HG02798 (cell line): Measurements from ENCODE around the gene RREB1.
"Not testable (repeated sequence)": the region's sequence is repeated elsewhere in the genome, so short reads cannot be mapped to it uniquely, and the experiment has no call there.

Experiments used
- ATAC-seq: cut with Tn5 transposase; IDR thresholded peaks from one replicate; pipeline ENCODE4 v1.9.1; 2021; ENCODE audit warnings: mild to moderate bottlenecking; ENCODE audit not compliant: unreplicated experiment, poor library complexity

Gene RREB1

DNA sequence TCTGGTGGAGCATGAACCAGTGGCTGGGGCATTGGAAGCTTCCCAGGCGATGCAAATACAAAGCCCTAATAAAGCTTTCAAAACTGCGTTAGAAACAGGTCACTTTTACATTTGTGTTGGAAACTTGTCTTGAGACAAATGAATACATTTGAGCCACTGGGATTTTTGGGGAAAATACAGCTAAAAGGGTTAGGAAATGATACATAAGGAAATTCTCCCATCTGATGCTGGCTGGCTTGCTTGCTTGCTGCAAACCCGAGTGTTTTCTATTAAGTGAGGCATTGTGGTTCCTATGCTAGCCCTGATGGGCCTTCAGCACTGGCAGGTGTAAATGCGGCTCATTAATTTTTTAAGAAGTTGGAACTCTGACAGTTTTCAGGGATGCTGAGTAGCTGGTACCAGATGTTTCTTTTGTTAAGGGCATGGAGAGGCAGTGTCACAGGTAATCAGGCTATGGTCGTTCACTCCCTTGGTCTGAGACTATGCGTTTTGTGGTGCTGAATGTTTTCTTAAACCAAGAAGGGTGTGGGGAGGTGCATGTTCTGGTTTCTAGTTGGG lies 35.2 kb downstream of the RREB1 start:
- ATAC-seq, result no peak

DNA sequence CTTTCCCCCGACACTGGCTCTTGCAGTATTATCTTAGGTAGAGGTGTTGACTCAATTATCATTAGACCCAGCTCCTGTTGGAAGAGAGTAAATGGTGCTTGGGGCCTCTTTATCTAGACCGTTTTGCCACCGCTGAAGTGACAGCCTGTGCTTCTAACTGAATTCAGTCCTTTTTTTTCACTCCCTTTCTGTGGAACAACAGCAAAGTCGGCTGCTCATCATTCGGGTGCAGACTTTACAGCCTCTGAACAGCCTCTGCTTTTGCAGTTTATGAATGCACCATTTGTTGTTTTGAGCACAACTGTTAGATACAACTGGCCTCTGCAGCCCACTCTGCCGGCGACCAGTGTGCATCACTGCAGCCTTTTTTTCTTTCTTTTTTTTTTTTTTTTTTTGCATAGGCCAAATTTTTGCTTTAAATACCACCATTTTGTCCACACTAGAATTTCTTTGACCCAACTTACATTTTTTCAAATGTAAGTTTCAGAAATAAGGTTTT lies 35.8 kb downstream of the RREB1 start:
- no peak for ATAC-seq

- ATAC-seq, result no peak
These were observed 37.3 kb downstream of the RREB1 start for GRCh38 chr6:7144872-7145584.

DNA sequence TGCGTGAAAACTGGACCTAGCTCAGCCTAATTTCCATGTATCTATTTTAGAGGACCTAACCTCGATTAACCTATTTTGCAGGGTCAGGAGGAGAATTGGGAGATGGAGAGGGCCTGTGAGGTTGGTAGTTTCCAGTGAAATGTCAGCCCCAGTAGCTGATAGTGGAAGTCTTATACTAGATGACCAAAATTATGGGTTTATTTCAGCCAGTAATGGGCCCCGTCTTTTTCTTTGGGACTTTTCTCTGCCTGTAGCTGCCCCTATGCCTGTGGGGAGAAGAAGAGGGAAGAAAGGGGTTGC lies 37.8 kb downstream of the RREB1 start:
- no peak for ATAC-seq

DNA sequence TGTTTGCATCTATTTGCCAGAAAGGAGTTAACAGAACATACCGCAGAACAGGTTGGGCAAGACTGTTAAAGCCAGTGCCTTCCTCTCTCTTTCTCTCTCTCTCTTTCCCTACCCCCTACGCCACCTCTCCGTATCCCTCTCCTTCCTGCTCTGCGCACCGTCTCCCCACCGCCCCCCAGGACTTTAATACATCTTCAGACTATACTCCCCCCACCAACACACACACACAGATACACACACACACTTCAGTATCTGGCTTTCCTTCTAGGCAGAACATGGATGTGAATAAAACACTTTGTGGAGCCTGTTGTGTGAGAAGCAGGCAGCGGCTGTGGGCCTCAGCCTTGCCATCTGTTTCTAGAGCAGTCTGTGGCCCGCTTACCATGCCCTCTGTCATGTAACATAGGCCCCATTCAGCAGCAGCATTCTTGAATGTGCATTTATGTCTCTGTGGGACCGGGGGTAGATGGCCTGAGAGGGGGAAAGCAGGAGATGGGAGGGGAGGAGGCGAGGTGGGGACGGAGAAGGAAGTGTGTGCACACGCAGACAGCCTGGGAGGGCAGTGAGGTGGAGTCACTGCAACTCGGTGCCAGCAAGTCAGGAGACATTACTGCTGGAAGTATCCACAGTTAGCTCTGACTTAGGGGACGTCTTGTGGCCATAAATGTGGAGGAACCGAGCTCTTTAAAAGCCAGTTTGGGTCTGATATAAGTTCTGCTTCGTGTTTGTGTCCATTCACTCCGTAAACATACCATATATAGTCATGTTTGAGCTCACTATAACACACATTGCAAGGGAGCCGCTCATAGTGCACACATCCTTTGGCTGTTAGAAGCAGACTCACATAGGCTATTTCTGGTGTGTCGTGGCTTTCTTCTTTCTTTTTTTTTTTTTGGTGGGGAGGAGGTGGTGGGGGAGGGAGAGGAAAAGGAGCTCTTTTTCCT lies 38.4 kb downstream of the RREB1 start:
- peak; percentile 63 for ATAC-seq

DNA sequence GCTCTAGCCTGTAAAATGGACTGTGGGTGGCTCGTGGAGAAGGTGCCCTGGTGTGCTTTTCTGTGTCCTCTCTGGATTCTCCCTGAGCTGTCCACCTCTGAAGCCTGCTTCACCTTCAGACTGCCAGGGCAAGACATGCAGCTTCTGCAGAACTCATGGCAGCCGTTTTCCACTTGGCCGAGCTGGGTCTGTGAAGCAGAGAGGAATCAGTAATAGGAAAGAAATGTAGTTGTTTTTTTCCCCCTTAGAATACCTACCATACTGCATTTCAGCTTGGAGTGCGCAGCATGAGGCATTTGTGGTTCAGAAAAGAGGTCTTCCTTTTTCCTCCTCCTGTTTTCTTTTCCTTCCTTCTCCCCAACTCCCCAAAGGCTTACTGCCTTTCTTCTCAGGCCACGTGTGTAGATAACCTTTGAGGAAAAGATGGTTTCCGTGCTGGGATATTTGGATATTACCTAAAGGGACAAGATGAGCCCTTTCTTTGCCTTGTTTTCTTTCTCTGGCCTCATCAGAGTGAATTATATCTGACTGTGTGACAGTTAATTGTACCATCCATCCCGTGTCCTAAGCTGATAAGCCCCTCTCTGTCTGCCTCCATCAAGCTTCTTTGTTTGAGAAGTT lies 39.4 kb downstream of the RREB1 start:
- ATAC-seq, result no peak

- no peak for ATAC-seq
These were observed 40.5 kb downstream of the RREB1 start for GRCh38 chr6:7148100-7148822.

DNA sequence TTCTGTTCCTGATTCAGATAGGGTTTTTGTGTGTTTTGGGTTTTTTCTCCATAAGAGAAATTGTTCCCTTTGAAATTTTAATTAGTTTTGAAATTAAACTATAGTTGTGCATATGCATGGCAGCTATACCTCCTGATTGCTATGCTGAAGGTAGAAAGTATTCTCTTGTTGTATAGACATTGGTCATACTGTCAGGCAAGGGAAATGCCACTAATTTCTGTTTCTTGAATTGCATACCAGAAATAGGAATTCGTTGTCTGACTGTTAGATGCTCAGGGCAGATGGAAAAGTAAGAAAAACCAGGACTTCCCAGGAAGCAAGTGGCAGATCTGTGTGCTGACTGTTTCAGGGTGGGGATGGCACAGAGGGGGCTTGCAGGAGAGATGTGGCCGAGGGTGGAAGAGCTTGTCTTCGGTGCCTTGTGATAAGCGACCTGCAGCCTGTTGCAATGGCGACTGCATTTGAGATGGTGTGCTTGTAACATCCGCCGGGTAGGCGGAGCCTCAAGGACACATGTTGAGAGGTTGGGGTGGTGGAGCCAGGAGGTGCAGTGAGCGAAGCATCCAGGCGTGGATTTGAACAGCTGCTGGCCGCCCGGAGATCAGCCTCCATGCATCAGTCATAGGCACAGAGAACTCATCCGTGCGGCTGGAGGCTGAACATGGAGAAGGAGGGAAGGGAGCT lies 42.8 kb downstream of the RREB1 start:
- no peak for ATAC-seq

DNA sequence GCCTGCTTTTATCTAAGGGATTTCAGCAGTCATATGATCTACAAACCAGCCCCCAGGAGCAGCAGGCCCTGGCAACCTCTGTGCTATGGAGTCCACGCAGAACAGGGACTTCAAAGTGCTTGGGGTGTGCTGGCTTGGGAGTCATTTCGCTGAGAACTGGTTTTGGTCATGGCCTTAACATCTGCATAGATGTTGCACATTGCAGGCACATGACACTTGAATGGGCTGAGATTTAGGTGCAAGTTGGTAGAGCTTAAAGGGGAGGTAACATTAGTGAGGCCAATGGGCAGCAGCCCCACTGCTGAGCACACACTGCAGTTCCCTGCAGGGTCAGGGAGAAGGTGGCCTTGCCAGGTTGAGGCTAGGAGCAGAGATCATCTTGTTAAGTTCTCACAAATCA lies 43.6 kb downstream of the RREB1 start:
- no peak for ATAC-seq

- ATAC-seq, result no peak
These were observed 44.7 kb downstream of the RREB1 start for GRCh38 chr6:7152462-7152861.

DNA sequence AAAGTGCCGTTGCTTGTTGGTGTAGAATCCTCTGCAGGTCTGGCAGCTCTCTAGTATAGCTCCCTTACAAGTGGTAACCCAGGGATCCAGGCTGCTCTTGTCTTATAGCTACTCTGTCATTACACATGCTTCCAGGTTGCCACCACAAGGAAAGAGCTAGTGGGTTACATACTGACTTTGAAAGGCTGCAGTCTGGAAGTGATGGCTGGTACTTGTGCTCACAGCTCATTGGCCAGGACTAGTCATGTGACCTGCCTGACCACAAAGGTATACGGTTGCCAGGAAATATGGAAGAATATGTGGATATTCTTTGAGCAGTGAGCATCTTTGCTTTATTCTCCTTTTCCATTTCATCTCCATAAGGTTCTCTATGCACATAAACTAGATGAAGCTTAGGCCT lies 46.0 kb downstream of the RREB1 start:
- no peak for ATAC-seq

DNA sequence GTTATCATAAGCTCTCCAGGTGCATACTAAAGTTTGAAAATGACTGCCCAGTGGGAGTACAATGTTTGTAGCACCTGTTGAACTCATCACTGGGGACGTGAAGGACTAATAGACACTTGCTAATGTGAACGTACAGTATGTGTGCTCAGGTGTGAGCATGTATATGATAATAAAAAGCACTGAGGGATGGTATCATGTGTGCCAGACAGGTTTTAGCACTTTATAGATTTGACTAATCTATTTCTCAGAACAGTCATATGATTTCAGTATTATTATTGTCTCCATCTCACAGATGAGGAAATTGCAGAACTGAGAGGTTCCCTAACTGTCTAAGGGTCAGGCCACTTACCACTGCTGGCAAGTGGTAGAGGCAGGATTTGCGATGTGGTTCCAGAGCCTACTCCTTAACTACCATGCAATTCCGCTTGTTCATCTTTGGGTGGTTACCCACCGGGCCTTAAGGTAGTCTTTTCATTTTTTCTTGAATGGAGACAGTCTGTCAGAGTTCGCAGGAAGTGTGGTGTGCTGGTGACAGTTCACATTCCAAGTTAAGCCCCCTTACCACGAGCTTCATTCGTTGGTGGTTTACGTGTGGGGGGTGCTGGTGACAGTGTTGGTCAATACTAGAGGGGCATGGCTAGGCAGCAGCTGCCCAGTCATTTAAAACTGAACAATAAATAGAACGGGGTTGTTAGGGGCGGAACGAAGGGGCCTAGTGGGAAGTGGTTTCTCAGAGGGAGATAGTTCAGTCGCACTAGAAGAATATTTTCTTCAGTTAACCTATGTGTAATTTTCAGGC lies 46.8 kb downstream of the RREB1 start:
- ATAC-seq, result peak; percentile 70

DNA sequence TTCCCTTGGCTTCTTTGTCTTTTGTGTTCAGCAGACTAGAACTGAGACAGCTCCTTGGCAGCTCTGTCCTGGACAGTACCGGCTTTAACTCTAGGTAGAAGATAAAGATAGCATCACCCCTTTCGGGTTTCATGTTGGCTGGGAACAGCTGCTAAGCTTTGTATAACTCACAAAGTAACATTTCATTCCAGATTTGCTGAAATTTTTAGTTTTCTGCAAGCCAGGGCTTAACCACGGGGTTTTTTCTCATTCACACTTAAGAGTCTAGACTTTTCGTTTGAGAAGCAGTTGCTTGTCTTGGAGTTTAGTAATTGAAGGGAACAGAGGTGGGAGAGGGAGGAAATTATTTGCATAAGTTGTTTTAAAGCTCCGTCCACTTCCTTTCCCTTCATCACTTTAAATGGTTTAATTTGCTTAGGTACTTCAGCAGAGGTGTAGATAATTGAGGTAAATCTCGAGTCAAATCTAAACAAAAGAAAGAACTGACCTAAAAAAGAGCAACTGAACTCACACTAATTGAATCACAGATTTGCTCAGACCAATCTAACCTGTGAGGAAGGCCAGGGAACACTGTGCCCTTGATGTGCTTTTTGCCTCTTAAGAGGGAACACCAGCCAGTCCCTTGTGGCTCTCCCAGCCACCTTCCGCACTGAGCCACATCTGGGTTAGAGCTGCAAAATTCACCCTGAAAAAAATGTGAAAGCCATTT lies 48.3 kb downstream of the RREB1 start:
- ATAC-seq, result peak; percentile 64

- no peak for ATAC-seq
These were observed 49.0 kb downstream of the RREB1 start for GRCh38 chr6:7156643-7157278.

- not testable (repeated sequence) for ATAC-seq
These were observed 49.5 kb downstream of the RREB1 start for GRCh38 chr6:7157307-7157706.

GRCh38 chr6:7157752-7158616 lies 50.2 kb downstream of the RREB1 start:
- no peak for ATAC-seq
